ENCODE results near the gene PANK4.
A peak's percentile ranks its signal among the peaks of the same experiment; 100 is the strongest.
"Not testable (repeated sequence)": the region's sequence is repeated elsewhere in the genome, so short reads cannot be mapped to it uniquely, and the experiment has no call there.

Gene PANK4

DNA sequence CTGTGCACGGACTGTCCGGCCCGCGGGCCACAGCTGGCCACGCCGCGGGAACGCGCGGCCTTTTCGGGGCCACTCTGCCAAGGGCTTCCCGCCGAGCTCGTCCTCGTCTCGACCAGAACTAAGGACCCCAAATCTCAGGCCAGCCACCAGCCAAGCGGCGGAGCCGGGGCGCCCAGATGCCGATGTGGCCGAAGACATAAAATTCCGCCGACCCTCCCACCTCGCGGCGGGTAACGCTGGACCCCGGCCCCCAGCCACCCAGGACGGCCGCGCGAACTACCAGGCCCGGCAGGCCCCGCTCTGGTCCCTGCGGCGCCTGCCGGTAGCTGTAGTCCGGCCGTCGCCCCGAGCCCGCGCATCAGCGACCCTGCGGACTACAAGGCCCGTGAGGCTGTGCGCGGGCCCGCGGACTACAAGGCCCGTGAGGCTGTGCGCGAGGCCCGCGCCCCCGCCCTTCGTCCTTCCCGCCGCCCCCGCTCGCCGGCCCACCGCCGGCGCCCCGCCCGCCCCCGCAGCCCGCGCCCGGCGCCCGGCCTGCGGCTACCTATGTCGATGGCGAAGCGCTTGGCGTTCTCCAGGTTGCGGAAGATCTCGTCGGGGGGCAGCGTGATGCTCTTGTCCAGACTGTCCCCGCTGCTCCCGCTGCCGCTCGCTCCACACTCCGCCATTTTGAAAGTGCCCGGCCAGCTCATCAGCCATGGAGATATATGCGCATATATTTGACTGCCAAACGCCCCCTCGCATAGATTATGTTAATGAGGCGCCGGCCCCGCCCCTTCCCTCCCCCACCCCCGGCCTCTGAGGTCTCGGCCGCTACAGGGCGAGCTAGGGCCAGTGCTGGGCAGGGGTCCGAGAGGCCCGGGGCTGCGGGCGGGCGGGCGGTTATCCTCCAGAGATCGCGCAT is at the start of gene PANK4:
TSS of gene PANK4 (minus strand) at position 677 of the 904 bp plus-strand sequence. CDS start at position 668, 9 bp downstream.
- FAIRE-seq, result peak; percentile 90

DNA sequence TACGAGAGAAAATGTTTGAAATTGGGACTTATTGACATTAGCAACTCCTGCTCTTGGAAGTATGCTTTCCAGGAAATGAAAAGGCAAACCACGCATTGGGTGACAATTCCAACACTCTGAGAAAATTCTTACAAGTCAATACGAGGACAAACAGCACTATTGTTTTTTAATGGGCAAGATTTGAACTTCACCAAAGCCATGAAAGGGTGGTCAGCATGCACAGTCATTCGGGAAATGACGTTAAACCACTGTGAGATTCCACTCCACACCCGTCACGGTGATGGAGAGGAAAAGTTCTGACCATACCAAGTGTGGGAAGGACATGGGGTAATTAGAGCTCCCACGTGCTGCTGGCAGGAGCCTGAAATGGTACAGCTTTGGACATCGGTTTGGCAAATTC is 48.0 kb upstream of the PANK4 start:
- FAIRE-seq (no peak), DNase-seq (ENCODE audit: extremely low spot score, insufficient read length, low read depth) (no peak)

More for the DNA sequence above, at the start of gene PANK4:
- DNase-seq (ENCODE audit: extremely low spot score, insufficient read length, low read depth), result peak; percentile 87

DNA sequence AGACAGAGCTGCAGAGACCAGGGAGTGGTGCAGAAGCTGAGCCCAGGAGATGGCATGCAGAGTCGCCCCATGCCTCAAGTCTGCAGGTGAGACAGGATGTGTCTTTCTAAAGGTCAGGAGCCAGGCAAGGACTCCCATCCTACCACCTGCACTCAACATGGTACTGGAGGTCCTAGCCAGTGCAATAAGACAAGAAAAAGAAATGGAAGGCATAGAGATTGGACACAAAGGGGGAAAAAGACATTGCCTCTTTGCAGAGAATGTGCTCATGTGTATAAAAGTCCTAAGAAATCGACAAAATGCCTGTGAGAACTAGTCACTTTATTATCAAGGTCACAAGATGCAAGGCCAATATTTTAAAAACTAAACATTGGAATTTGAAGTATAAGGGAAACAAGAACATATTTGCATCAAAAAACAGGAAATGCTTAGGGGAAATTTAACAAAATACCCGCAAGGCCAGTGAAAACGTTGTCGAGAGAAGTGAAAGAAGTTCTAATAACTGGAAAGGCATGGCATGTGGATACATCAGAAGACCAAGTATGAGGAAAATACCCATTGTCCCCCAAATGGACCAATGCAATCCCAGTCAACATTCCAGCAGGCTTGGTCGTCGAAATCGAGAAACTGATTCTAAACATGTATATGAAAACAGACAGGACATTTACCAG is 47.0 kb upstream of the PANK4 start:
- DNase-seq (ENCODE audit: extremely low spot score, insufficient read length, low read depth), result no peak
- FAIRE-seq, result peak; percentile 31

DNA sequence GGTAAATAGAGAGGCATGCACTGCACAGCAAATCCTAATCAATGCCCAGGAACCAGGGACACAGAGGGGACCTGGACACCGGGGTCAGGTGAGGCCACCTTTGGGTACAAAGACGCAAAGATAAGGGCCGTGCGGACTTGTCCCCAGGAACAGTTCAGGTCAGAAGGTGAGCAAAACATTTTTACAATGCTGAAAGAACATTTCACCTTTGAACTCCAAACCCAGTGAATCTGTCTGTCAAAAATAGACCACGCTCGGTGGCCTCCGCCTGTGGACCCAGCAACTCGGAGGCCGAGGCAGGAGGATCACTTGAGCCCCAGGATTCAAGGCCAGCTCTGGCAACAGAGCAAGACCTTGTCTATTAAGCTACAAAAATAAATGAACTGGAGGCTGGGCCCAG is 45.0 kb upstream of the PANK4 start:
- no peak for FAIRE-seq
- DNase-seq (ENCODE audit: extremely low spot score, insufficient read length, low read depth), result no peak

DNA sequence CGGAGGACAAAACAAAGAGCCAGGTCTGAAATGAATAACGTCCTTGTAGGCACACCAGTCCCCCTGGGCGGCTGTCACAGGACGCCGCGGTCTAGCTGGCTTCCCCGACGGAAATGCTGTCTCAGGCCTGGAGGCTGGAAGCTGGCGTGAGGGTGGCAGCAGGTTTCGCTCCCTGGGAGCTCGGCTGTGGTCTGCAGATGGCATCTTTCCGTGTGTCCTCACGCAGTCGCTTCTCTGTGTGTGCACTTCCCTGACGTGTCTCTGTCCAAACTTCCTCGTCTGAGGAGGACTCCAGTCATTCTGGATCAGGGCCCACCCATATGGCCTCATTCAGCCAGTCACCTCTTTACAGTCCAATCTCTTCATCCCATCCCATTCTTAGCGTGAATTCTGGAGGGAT is 43.9 kb upstream of the PANK4 start:
- DNase-seq (ENCODE audit: extremely low spot score, insufficient read length, low read depth) (no peak), FAIRE-seq (no peak)

DNA sequence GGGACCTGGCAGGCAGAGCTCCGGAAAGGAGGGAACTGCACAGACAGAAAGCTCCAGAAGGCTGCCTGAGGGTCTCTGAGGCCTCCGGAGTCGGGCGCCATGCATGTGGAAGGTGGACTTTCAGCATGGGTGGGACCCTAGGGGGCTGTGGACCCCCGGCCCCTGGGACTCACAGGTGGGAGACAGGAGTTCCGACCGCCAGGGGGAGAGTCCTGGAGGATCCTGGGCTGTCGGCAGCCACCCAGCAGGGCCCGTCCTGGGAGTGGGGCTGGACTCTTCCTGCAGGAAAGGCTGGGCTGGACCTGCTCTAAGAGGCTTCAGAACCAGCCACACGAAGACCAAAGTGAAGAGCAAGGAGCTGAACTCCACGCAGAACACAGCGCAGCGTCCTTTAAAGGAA is 43.3 kb upstream of the PANK4 start:
- not testable (repeated sequence) for DNase-seq (ENCODE audit: extremely low spot score, insufficient read length, low read depth); FAIRE-seq

DNA sequence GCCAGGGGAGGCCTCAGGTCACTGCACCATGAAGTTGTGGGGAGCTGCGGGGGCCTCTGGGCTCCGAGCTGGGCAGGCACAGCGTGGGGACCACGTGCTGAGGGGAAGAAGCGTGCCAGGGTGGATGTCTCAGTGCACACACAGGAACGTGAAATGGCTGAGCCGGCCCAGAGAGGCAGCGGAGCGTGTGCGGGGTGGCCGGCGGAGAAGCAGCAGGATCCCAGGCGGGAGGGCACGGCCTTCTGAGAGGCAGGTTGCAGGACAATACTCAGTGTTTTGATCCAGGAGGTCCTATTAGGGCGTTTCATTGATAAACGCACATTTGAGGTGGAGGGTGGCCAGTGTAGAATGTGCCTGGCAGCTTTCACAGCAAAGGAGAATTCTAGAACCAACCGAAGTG is 42.7 kb upstream of the PANK4 start:
- no peak for FAIRE-seq
- DNase-seq (ENCODE audit: extremely low spot score, insufficient read length, low read depth), result no peak

DNA sequence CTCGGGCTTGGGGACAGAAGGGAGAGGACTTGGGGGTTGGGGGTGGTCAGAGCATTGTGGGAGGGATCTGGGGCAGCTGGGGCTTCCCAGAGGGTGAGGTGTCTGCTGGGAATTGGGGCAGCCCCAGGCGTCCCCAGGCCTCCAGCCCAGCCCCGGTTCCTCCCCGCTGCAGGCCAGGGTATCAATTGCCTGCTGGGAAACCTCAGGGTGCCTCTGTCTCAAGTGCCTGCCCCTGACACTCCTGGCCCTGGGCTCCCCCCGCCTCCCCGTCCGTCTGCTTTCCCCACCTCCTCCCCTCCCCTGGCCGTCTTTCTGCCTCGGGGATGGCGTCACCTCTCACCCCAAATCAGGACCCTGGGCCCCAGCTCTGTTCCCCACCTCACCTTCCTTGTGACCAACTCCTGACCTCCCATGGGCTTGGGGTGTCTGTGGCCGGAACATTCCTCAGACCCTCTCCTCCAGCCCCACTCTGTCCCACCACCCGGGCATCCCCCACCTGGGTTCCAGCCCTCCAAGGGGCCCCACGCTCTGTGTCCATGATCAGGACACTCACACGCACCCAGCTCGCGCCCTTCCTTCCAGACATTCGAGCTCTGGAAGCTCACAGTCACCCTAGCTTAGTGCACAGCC is 41.9 kb upstream of the PANK4 start:
- DNase-seq (ENCODE audit: extremely low spot score, insufficient read length, low read depth), result not testable (repeated sequence)
- peak; percentile 88 for FAIRE-seq

DNA sequence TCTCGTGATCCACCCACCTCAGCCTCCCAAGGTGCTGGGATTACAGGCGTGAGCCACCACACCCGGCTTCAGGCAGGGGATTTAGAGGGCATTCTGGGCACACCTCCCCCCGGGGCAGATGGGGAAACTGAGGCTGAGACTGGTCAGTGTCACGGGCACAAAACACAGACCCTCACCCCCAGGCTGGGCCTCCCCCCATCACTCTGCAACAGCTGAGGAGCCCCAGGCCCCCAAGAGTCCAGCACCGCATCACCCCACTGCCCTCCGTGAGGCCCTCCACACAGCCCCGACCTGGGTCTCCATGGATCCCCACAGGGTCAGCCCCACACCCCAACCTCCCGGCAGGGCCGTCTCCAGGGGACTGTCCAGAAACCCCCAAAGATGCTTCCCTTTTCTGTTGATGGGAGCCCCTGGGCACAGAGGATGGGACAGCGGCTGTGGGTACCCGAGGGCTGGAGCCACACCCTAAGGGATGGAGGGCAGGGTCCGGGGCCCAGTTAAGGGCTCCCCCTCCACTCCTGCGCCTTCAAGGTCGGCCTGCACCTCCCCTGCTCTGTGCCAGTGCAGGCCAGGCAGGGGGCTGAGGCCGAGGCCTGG is 40.8 kb upstream of the PANK4 start:
- DNase-seq (ENCODE audit: extremely low spot score, insufficient read length, low read depth) (no peak), FAIRE-seq (no peak)

DNA sequence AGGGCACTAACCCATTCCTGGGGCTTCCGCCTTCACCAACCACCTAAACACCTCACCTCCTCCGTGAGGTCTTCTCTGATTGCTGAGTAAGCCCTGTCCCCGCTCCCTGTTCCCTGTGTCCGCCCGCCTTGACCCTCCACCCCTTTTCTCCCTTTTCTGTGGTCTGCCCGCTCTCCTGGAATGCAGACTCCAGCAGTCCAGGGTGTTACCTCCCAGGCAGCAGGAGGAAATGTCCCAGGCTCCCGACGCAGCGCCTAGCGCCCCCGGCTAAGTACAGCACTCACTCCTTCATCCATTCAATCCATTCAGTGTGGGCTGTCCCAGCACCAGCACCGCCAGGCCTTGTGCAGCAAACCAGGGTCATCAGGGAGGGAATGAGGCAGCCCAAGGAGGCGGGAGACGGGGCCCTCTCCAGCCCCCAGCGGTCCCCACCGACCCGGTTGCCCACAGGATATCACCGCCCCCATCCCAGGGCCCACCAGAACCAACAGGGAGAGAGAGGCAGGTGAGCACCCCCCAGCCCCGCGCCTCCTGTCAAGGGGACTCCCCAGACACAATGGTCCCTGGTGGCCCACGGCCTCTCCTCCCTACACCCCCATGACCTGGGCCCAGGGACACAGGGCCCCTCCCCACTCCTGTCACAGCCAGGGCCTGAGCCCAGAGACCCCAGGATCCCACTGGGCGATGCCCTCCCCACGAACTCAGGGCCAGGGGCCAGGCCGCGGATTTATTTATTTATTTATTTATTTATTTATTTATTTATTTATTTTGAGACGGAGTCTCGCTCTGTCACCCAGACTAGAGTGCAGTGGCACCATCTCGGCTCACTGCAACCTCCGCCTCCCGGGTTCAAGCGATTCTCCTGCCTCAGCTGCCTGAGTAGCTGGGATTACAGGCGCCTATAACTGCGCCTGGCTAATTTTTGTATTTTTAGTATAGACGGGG is 40.0 kb upstream of the PANK4 start:
- DNase-seq (ENCODE audit: extremely low spot score, insufficient read length, low read depth) (no peak), FAIRE-seq (no peak)

DNA sequence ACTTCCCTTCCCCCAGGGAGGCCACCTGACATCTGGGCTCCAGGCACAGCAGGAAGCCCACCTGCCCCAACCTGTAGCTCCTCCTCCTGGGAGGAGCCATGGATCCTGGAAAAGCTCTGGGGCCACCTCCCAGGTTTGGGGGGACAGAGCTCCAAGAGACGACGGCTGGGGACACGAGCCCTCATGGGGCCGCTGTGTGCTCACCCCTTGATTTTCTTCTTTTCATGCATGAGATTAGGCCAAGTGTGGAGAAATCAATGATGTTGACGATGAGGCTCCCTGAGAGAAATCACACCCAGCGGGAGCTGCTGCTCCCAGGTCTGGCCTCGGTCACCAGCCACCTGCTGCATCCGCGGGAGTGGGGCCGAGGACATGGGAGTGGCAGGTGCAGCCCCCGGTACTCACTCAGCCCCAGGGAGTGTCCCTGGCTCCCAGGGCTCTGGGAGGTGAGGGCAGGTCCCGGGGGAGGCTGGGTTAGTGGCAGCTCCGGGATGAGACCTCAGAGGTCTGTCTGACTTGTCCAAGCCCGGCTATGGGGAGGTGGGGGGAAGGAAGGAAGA is 38.5 kb upstream of the PANK4 start:
- FAIRE-seq (no peak), DNase-seq (ENCODE audit: extremely low spot score, insufficient read length, low read depth) (no peak)

DNA sequence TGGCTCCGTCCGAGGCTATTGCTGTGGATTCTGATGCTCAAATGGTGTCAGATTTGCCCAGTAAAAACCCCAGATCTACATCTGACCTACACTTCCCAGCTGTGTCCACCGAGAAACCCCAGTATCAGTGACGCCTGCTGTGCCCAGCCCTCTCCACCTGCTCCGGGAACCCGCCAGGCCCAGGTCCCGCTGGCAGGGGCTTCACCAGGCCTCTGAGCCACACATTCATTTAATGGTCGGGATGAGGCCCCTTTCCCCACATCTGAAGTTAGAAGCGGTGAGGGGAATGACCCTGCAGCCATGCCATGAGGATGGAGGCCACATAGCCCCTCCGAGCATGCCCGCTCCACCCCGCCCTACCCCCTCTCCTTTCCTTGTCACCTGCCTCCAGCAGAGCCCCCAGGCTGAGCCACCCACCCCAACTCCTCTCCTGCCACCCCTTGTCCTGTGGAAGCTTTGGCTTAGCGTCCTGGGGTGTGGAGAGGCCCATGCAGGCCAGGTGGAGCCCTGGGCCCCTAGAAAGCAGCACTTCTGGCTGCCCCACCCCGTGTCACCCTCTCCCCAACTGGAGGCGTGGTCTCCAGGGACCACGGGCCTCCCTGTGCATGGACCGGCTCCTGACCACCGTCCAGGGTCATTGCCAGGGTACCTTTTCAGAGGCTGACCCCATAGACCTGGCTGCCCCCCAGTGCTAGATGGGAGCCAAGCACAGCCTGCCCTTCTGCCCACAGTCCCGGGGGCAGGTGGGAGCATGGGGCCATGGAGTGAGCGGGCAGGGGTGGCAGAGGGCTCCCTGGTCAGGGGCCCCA is 37.8 kb upstream of the PANK4 start:
- FAIRE-seq, result no peak
- DNase-seq (ENCODE audit: extremely low spot score, insufficient read length, low read depth), result no peak

DNA sequence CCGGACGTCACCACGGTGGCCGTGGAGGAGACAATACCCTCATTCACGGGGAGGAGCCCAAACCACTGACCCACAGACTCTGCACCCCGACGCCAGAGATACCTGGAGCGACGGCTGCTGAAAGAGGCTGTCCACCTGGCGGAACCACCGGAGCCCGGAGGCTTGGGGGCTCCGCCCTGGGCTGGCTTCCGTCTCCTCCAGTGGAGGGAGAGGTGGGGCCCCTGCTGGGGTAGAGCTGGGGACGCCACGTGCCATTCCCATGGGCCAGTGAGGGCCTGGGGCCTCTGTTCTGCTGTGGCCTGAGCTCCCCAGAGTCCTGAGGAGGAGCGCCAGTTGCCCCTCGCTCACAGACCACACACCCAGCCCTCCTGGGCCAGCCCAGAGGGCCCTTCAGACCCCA is 36.8 kb upstream of the PANK4 start:
- DNase-seq (ENCODE audit: extremely low spot score, insufficient read length, low read depth), result no peak
- no peak for FAIRE-seq

DNA sequence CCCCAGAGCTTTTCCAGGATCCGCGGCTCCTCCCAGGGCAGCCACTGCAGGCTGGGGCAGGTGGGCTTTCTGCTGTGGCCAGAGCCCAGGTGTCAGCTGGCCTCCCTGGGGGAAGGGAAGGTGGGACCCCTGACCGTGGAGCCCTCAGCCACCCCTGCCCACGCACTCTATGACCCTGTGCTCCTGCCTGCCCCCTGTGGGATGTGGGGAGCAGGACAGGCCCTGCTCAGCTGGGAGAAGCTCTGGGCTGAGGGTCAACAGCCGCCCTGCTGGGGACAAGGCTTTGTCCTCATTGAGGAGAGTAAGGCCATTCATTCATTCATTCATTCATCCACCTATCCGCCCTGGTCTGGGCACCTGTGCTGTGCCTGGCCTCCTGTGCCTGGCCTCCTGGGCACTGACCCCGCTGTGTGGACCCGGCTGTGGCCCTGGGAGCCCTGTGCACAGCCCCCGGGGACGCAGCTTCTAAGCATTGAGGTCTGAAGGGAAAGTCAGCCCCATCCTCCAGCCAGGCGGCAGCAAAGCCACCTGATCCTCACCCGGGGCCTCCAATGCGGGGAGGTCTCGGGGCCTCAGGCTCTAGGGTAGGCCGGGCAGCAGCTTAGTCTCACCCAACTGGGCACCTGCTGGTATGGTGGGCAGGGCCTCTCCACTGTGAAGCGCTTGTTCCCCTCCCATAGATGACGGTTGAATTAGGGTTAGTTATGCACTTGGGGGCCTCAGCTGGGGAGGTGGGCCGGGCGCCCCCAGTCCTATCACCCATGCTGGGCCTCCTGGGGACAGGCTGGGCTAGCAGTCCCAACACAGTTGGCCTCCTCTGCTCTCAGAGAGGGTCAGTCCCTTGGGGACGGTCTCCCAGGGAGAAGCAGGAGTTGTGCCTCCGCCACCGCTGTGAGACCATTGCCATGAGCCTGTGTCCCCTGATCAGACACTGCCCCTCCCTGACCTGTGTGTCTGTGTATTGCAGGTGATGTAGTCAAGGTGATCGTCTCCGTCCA is 35.8 kb upstream of the PANK4 start:
- DNase-seq (ENCODE audit: extremely low spot score, insufficient read length, low read depth) (no peak), FAIRE-seq (no peak)

DNA sequence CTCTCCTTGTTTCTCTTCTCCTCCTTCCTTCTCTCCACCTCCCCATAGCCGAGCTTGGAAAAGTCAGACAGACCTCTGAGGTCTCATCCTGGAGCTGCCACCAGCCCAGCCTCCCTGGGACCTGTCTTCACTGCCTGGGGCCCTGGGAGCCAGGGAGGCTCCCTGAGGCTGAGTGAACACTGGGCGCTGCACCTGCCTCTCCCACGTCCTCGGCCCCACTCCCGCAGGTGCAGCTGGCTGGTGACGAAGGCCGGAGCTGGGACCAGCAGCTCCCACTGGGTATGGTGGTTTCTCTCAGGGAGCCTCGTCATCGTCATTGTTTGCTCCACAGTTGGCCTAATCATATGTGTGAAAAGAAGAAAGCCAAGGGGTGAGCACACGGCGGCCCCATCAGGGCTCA is 35.0 kb upstream of the PANK4 start:
- DNase-seq (ENCODE audit: extremely low spot score, insufficient read length, low read depth) (no peak), FAIRE-seq (no peak)

DNA sequence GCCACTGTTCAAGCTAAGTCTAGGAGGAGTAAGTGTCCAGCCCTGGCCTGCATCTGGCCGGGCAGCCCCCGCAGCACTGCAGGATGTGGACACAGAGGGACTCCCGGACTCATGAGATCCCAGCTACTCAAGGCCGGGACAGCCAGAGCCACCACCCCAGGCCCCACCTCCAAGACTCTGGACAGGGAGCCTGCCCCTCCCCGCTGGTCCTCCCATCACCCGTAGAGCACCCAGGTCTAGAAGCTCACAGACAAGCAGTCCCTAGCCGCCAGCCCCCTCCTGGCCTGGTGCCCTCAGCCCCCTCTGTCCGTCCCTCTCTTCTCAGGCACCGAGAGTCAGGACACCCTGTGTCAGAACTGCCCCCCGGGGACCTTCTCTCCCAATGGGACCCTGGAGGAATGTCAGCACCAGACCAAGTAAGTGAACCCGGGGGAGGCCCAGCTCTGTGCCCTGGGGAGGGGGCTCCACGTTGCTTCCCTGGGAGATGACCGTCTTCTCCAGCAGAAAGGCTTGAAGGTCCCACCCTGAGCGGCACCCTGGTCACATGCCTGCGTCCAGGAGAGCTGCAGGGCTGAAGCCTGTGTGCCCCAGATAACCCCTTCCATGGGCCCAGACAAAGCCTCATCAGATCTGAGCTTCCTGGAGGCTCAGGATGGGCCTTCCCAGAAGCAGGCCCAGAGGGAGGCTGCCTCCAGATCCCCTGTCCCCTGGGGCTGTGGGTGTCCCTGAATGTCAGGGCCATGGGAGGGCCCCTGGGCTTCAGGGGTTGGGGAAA is 34.1 kb upstream of the PANK4 start:
- DNase-seq (ENCODE audit: extremely low spot score, insufficient read length, low read depth) (no peak), FAIRE-seq (no peak)

Measured in GM18507 (cell line).